Sigmoid colon (tissue), 4 donors: ENCODE data around the gene PRDM12.

Source experiments
- CTCF ChIP-seq, 4 experiments: fragments of 450-650 bp in 3 of 4; fragments of 200-600 bp in 1 of 4; IDR thresholded peaks; one replicate each; pipeline ENCODE4 v1.5.1; 2016 to 2019; ENCODE audit warnings: antibody characterized with exemption in 4 of 4, mild to moderate bottlenecking in 3 of 4, moderate library complexity in 2 of 4
- EP300 ChIP-seq, 4 donors: sonication (generic); formaldehyde crosslinking; IDR thresholded peaks; one replicate each; pipeline ENCODE4 v1.6.1; 2017; ENCODE audit warnings: antibody characterized with exemption in 4 of 4
- POLR2A ChIP-seq, 2 donors: fragments of 450-650 bp; IDR thresholded peaks; one replicate each; pipeline ENCODE4 v1.6.1; 2016; ENCODE audit warnings: antibody characterized with exemption in 2 of 2, mild to moderate bottlenecking in 2 of 2, moderate library complexity in 2 of 2

DNA sequence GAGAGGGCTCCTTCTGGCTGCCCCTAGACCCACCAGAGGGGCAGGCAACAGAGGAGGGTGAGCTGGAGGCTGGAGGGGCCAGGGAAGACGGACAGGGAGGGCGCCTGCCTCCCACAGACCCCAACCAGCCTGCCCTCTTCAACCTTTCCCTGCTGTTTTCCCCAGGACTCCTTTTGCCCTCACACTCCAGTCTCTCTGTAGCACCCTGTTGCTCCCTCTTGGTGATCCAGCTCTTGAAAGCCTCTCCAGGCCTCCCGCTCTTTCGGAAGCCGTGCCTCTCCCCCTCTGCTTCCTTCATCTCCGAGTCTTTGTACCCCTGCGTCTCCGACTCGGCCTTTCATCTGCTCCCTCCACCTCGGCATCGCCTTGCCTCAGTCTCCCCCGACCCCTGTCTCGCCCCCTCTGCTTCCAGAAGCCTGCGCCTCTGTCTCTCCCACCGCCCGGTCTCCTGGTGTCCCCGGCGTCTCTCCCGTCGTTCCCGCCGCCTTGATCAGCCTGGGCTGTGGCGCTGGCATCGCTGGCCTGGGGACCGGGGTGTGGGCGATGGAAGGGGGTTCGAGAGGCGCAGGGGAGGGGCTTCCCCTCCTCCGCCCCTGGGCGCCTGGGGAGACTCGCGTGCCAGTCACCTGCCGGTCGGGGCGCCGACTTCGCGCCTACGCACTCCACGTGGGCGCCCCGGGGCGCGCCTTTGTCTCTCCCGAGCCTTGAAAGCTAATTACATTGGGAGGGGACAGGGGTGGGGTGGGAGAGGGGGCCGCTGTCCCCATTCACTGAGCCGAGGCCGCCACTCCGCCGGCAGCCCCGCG is 5.3 kb upstream of the PRDM12 start:
- no peak for TF ChIP-seq CTCF (IDR thresholded peaks at IDR 0.05)
- TF ChIP-seq EP300 (IDR thresholded peaks at IDR 0.05): no peak
- no peak for TF ChIP-seq POLR2A (IDR thresholded peaks at IDR 0.05)
